ENCODE data around the gene TRIM22.
"Not testable (repeated sequence)": the region's sequence is repeated elsewhere in the genome, so short reads cannot be mapped to it uniquely, and the experiment has no call there.

TRIM22 gene, protein sequence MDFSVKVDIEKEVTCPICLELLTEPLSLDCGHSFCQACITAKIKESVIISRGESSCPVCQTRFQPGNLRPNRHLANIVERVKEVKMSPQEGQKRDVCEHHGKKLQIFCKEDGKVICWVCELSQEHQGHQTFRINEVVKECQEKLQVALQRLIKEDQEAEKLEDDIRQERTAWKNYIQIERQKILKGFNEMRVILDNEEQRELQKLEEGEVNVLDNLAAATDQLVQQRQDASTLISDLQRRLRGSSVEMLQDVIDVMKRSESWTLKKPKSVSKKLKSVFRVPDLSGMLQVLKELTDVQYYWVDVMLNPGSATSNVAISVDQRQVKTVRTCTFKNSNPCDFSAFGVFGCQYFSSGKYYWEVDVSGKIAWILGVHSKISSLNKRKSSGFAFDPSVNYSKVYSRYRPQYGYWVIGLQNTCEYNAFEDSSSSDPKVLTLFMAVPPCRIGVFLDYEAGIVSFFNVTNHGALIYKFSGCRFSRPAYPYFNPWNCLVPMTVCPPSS

GRCh38 chr11:5689551-5689983 lies at the start of gene TRIM22:
Gene TRIM22, plus strand, starts transcription at chr11:5689790. Its CDS starts 6,443 bp downstream, at chr11:5696233.
- no peak for DNase-seq

GRCh38 chr11:5639953-5640352 lies 49.6 kb upstream of the TRIM22 start:
- no peak for DNase-seq

GRCh38 chr11:5643585-5643984 lies 46.0 kb upstream of the TRIM22 start:
- DNase-seq, result no peak

- DNase-seq, result no peak
These were observed 43.5 kb upstream of the TRIM22 start for GRCh38 chr11:5646139-5646538.

- DNase-seq, result no peak
These were observed 34.1 kb upstream of the TRIM22 start for GRCh38 chr11:5655474-5655873.

DNA sequence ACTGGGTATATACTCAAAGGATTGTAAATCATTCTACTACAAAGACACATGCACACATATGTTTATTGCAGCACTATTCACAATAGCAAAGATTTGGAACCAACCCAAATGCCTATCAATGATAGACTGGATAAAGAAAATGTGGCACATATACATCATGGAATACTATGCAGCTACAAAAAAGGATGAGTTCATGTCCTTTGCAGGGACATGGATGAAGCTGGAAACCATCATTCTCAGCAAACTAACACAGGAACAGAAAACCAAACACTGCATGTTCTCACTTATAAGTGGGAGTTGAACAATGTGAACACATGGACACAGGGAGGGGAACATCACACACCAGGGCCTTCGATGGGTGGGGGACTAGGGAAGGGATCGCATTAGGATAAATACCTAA lies 32.6 kb upstream of the TRIM22 start:
- not testable (repeated sequence) for DNase-seq

GRCh38 chr11:5658318-5658717 lies 31.3 kb upstream of the TRIM22 start:
- no peak for DNase-seq

DNA sequence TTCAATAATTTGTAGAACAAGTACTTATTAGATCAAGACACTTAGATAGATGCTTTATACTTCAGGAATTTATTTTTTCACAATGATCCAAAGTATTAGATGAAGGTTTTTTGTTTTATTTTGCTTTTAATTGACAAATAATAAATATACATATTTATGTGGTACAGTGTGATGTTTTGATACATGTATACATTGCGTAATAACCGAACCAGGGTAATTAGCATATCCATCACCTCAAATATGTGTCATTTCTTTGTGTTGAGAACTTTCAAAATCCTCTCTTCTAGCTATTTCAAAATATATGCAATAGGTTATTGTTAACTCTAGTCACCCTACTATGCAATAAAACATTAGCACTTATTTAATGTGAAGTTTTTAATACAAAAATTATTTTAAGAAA lies 26.1 kb upstream of the TRIM22 start:
- no peak for DNase-seq

GRCh38 chr11:5665051-5665570 lies 24.5 kb upstream of the TRIM22 start:
- no peak for DNase-seq

- DNase-seq, result no peak
These were observed 23.7 kb upstream of the TRIM22 start for GRCh38 chr11:5665746-5666401.

- DNase-seq, result no peak
These were observed 23.2 kb upstream of the TRIM22 start for GRCh38 chr11:5666402-5666793.

DNA sequence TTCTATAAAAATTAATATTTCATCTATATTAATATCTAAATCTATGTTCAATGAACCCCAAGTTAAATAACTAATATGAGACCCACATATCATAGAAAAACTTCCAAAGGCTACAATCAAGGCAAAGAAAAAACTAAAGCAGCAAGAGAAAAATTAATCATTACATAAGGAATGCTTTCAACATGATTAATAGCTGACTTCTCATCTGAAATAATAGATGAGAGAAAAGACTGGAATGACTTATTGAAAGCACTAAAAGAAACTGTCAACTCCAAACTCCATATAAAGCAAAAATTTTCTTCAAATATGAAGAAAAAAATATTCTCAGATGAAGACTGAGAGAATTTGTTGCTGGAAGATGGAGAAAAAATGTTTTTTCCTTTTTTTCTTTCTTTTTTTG lies 17.8 kb upstream of the TRIM22 start:
- DNase-seq, result no peak

DNA sequence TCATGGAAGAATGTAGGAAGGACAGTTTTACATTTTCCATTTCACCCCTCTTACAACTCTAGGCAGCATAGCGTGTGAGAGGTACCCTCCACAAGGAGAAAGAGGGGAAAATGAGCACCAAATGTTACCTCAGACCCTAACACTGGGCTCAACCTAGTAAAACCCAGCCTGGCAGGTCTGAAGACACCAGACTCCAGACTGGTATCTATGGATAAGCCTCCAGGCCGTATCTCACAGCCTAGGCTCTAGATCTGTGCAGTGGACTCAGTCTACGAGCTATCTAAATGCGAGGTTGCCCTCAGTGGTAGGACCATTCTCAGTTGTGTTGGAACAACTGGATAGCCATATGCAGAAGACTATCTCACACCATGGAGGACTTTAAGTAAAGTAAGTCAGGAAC lies 15.2 kb upstream of the TRIM22 start:
- DNase-seq, result no peak

DNA sequence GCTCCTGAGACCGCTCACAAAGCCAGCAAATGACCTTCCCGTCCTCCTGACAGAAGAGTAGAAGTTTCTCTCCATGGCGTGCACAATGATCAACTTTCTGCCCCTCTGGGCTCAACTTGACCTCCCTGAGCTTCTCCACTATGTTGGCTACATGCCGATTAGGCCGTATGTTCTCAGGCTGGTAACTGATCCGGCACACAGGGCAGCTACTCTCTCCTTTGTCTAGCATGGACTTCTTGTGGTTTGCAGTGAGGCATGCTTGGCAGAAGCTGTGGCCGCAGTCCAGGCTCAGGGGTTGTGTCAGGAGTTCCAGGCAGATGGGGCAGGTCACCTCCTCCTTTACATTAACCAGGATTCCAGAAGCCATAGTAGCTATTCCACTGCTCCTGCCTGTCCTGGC lies 9.8 kb upstream of the TRIM22 start:
- DNase-seq, result no peak

DNA sequence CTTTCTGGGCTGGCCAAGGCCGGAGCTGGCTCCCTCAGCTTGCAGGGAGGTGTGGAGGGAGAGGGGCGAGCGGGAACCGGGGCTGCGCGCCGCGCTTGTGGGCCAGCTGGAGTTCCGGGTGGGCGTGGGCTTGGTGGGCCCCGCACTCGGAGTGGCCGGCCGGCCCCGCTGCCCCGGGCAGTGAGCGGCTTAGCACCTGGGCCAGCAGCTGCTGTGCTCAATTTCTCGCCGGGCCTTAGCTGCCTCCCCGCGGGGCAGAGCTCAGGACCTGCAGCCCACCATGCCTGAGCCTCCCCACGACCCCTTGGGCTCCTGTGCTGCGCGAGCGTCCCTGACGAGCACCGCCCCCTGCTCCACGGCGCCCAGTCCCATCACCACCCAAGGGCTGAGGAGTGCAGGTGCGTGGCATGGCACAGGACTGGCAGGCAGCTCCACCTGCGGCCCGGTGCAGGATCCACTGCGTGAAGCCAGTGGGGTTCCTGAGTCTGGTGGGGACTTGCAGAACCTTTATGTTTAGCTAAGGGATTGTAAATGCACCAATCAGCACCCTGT lies 6.6 kb upstream of the TRIM22 start:
- DNase-seq, result not testable (repeated sequence)

DNA sequence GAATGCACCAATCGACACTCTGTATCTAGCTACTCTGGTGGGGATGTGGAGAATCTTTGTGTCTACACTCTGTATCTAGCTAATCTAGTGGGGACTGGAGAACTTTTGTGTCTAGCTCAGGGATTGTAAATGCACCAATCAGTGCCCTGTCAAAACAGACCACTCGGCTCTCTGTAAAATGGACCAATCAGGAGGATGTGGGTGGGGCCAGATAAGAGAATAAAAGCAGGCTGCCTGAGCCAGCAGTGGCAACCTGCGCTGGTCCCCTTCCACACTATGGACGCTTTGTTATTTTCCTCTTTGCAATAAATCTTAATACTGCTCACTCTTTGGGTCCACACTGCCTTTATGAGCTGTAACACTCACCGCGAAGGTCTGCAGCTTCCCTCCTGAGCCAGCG lies 6.0 kb upstream of the TRIM22 start:
- not testable (repeated sequence) for DNase-seq

- DNase-seq, result no peak
These were observed 5.4 kb upstream of the TRIM22 start for GRCh38 chr11:5684036-5684645.

GRCh38 chr11:5684646-5685362 lies 4.8 kb upstream of the TRIM22 start, which contains the start of gene TRIM5:
Gene TRIM5, minus strand, starts transcription at chr11:5685074. Its CDS starts 4,897 bp downstream, at chr11:5680177.
- DNase-seq, result no peak

DNA sequence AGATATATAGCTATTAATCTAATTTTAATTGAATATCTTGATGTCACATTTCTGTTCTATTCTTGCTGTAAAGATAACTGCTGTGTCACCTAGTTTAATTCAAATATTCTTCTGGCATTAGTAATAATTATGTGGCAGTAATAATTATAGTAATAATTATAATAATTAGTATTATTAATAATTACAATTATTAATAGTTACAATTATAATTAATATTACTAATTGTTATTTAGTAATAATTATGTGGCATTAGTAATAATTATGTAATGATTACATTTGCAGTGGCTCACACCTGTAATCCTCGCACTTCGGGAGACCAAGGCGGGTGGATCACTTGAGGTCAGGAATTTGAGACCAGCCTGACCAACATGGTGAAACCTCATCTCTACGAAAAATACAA lies 3.2 kb upstream of the TRIM22 start:
- no peak for DNase-seq

GRCh38 chr11:5688482-5688881 lies 1.1 kb upstream of the TRIM22 start:
- no peak for DNase-seq

- no peak for DNase-seq
These were observed 626 bp downstream of the TRIM22 start for GRCh38 chr11:5690216-5690615.

DNA sequence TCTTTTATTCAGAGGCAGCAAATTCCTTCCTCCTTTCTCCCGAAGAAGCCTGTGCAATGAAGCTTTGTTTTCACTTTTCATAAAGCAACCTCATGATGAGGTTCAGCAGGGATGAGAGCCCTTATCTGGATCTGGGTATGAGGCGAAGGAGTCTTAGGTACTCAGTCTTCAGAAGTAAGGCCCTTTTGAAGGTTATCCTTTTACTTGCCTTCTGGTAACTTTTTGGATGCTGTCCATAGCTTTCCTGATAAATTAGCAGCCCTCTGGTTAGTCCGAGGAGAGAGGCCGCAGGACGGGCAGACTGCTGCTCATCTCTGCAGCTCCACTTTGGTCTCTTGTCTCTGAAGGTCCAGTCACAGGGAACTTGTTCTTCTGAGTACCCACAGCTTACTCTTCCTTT lies 1.1 kb downstream of the TRIM22 start:
- DNase-seq, result no peak
